ENCODE results near the gene SPAG7. TPM values are rescaled to one million over a fixed set of nuclear protein-coding genes. Genes with fewer than 3 reads are reported as not detected.

Gene SPAG7
- total RNA-seq, 1 experiment from 2014 or later, result 49.9 TPM

DNA sequence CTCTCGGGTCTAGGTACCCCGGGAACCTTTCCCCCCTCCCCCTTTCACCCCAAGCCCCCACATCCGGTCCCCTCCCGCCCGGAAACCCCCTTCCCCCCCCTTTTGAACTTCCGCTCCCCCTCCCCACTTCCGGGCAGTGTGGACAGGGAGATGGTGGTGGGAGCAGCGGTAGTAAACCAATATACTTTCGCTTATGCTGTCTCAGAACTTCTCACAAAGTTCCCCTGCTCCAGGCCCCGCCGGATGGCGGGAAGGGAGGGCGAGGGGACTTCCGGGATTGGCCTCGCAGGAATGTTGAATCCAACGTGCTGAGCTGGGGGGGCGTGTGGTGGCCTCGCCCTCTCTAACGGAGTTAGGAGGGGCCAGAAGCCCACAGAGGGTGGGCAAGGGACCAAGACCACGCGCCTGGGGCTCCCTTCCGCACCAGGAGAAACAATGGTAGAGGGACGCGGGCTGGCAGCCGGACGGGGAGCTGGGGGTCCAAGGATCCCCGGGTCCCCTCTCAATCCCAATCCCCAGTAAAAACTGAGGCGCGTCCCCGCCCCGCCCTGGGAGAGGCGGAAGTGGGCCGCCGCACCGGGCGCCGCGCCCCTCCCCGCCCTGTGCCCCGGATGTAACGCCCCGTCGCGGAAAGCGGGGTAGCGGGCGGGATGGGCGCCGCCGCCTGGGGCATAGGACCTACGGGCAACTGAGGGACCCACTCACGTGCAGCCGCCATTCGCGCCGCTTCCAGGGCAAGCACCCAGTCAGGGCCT is 20.0 kb downstream of the SPAG7 start:
- BruUV-seq (replicated peaks), result no TSS peak
- H3K4me2 ChIP-seq (ENCODE audit: low read length), result peak overlapping the region; percentile 100

More for the DNA sequence above, 20.0 kb downstream of the SPAG7 start:
- intact Hi-C loops (cut with micrococcal nuclease), result loop anchor here (1.0 to 5.0 kb wide), 2 partner anchors 7 to 40 kb away; partner anchors contain the start of genes CAMTA2, RNF167 and SLC25A11
- Histone ChIP-seq H3K9me3 (ENCODE audit: control insufficient read depth in 1 of 2, insufficient read depth in 1 of 2, low read depth in 1 of 2, low read length in 2 of 2) (no peaks in the 10 kb centered on the region), H3K36me3 (ENCODE audit: control insufficient read depth in 1 of 2, insufficient read depth in 2 of 2, low read length in 2 of 2) (peaks cover 9 to 22% of the 10 kb centered on the region in 2 experiments; a peak in 2 of 4 replicates), H3K4me1 (ENCODE audit: control insufficient read depth in 1 of 2, insufficient read depth in 2 of 2, low read length in 2 of 2) (peaks cover 35 to 63% of the 10 kb centered on the region in 2 experiments), H3K27me3 (ENCODE audit: insufficient read depth, low read length) (no peaks in the 10 kb centered on the region), H4K20me1 (ENCODE audit: insufficient read depth) (peaks cover 12% of the 10 kb centered on the region; the same call in 1 of the 2 replicates), H2AFZ (ENCODE audit: low read depth, low read length, poor library complexity, severe bottlenecking) (no peak overlapping the region), H3K9me2 (ENCODE audit: insufficient read depth) (no peaks in the 10 kb centered on the region), H3K79me2 (ENCODE audit: insufficient read depth, low read length) (peaks cover 70% of the 10 kb centered on the region), H3K4me3 (replicated peaks in 1 of 2; ENCODE audit: low read depth in 1 of 2, low read length in 2 of 2) (peak overlapping the region; percentile 96 to 97), H3K9ac (ENCODE audit: low read length) (peak overlapping the region; percentile 97), H3K27ac (ENCODE audit: low read depth, low read length) (peak overlapping the region; percentile 99)
- RAD21 ChIA-PET (ENCODE audit: low non-redundant PET in 1 of 2, low total read pairs in 2 of 2, uncharacterized antibody in 2 of 2, unreplicated experiment in 2 of 2), result interaction anchor here in 1 of 2 experiments (1.1 kb wide), 1 partner anchor 20 kb away, joined by 3 read pairs; the partner anchor contains the start of gene SPAG7
- POLR2A ChIA-PET, result interaction anchor here (1.4 to 4.7 kb wide), 3 partner anchors 7 to 20 kb away, joined by 5 to 45 read pairs (median 14); partner anchors contain the start of genes RNF167, SLC25A11 and SPAG7
- CTCF ChIA-PET, result interaction anchor here (1.4 kb wide), 1 partner anchor 7 kb away, joined by 3 read pairs; the partner anchor contains the start of genes RNF167 and SLC25A11
- ATAC-seq (peak; percentile 19), DNase-seq (ENCODE audit: low read depth, low spot score) (no peak)
- no peak for TF ChIP-seq FOSL1 (IDR thresholded peaks at IDR 0.05; ENCODE audit: low read depth)
- TF ChIP-seq CBX3 (IDR thresholded peaks at IDR 0.05; ENCODE audit: low read depth), result no peak
- no peak for TF ChIP-seq POLR2A (IDR thresholded peaks at IDR 0.05; ENCODE audit: borderline replicate concordance, extremely low read depth, insufficient read depth, insufficient read length)
- TF ChIP-seq YY1 (IDR thresholded peaks at IDR 0.05; ENCODE audit: extremely low read depth, insufficient replicate concordance, low read depth, low read length), result no peak
- TF ChIP-seq, protein P1, sequence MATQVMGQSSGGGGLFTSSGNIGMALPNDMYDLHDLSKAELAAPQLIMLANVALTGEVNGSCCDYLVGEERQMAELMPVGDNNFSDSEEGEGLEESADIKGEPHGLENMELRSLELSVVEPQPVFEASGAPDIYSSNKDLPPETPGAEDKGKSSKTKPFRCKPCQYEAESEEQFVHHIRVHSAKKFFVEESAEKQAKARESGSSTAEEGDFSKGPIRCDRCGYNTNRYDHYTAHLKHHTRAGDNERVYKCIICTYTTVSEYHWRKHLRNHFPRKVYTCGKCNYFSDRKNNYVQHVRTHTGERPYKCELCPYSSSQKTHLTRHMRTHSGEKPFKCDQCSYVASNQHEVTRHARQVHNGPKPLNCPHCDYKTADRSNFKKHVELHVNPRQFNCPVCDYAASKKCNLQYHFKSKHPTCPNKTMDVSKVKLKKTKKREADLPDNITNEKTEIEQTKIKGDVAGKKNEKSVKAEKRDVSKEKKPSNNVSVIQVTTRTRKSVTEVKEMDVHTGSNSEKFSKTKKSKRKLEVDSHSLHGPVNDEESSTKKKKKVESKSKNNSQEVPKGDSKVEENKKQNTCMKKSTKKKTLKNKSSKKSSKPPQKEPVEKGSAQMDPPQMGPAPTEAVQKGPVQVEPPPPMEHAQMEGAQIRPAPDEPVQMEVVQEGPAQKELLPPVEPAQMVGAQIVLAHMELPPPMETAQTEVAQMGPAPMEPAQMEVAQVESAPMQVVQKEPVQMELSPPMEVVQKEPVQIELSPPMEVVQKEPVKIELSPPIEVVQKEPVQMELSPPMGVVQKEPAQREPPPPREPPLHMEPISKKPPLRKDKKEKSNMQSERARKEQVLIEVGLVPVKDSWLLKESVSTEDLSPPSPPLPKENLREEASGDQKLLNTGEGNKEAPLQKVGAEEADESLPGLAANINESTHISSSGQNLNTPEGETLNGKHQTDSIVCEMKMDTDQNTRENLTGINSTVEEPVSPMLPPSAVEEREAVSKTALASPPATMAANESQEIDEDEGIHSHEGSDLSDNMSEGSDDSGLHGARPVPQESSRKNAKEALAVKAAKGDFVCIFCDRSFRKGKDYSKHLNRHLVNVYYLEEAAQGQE (IDR thresholded peaks at IDR 0.05; ENCODE audit: low read depth), result no peak
- TF ChIP-seq ELF1 (IDR thresholded peaks at IDR 0.05; ENCODE audit: borderline replicate concordance, low read depth), result no peak; the same call in 1 of the 2 replicates
- TF ChIP-seq, protein P2, sequence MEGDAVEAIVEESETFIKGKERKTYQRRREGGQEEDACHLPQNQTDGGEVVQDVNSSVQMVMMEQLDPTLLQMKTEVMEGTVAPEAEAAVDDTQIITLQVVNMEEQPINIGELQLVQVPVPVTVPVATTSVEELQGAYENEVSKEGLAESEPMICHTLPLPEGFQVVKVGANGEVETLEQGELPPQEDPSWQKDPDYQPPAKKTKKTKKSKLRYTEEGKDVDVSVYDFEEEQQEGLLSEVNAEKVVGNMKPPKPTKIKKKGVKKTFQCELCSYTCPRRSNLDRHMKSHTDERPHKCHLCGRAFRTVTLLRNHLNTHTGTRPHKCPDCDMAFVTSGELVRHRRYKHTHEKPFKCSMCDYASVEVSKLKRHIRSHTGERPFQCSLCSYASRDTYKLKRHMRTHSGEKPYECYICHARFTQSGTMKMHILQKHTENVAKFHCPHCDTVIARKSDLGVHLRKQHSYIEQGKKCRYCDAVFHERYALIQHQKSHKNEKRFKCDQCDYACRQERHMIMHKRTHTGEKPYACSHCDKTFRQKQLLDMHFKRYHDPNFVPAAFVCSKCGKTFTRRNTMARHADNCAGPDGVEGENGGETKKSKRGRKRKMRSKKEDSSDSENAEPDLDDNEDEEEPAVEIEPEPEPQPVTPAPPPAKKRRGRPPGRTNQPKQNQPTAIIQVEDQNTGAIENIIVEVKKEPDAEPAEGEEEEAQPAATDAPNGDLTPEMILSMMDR (IDR thresholded peaks at IDR 0.05 in 2 of 3, conservative IDR thresholded peaks at IDR 0.05 in 1 of 3; ENCODE audit: borderline replicate concordance in 1 of 3, insufficient read depth in 1 of 3, low read depth in 2 of 3, low read length in 2 of 3), result no peak
- 0 out of 2 replicates have a peak, but pooled peaks have one; percentile 7 for TF ChIP-seq POLR2AphosphoS5 (IDR thresholded peaks at IDR 0.05; ENCODE audit: low read depth, low read length)
- TF ChIP-seq ZFX (IDR thresholded peaks at IDR 0.05), result no peak
- TF ChIP-seq SP1 (IDR thresholded peaks at IDR 0.05; ENCODE audit: low read depth), result no peak
- peak; percentile 32; the same call in 1 of the 2 replicates for TF ChIP-seq SIN3A (IDR thresholded peaks at IDR 0.05; ENCODE audit: low read depth)
- no peak for TF ChIP-seq JUND (IDR thresholded peaks at IDR 0.05)

Measured in HCT116 (cell line).